ENCODE results near the gene BIN1.

The BIN1 gene

DNA sequence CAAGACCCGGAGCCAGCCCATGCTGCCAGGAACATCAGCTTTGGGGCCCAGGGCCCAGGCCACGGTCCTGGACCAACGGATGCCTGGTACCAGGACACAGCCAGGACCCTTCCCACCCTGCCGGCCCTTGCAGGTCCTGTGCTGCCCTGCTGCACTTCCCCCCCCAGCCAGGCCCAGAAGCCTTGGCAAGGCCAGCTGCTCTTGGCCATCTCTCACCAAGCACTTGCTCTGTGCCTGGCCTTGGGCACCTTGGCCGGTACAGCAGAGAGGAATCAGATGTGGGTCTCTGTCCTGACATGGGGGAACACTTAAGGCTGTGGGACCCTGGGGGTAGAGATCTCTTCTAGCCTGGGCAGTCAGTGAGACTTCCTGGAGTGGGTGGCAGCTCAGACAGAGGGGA, 28.9 kb downstream of the BIN1 start:
- no peak for DNase-seq (ENCODE audit: low read depth in 2 of 2, low spot score in 1 of 2)

DNA sequence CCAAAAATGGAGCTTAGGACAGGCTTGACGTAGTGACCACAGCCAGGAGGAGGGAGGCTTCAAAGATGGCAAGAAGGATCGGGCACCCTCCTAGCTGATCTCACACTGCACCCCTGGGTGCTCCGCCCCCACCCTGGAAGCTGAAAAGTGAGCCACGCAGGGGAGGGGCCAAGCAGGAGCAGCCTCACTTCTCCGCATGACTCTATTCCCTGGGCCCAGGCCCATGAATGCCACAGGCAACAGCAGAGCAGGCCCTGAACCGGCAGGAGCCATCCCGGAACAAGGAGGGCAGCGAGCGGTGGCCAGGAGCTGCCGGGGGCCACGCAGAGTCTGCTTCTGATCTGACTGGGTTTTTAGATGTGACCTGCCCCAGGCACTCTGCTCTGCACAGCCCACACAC, 30.0 kb downstream of the BIN1 start:
- DNase-seq (ENCODE audit: low read depth in 2 of 2, low spot score in 1 of 2): no peak

DNA sequence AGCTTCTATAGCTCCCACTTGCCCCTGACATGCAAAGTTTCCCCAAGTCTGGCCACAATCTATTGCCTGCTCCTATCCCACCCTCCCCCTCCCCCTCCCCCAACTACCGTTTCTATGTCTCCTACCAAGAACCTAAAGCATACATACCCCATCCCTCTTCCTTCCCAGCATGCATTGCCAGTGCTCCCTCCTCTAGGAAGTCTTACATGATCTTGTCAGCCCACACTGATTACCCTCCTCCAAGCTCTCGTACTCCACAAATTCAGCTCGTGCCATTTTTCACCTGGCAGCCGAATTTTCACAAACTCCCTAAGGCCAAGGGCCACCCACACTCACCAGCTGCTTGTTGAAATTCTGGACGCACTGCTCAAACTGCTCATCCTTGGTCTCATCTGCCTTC, 30.7 kb downstream of the BIN1 start:
- DNase-seq (ENCODE audit: low read depth in 2 of 2, low spot score in 1 of 2): no peak

DNA sequence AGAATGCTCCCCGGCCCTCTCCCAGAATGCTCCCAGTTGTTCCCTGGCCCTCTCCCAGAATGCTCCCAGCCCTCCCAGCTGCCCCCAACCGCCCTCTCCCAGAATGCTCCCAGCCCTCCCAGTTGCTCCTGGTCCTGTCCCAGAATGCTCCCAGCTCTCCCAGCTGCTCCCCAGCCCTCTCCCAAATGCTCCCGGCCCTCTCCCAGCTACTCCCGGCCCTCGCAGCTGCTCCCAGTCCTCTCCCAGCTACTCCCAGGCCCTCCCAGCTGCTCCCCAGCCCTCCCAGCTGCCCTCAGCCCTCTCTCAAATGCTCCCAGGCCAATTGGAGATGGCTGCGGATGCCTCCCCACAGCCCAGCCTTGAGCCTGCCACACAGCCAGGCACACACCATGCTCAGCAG, 31.1 kb downstream of the BIN1 start:
- DNase-seq (ENCODE audit: low read depth in 2 of 2, low spot score in 1 of 2): no peak

DNA sequence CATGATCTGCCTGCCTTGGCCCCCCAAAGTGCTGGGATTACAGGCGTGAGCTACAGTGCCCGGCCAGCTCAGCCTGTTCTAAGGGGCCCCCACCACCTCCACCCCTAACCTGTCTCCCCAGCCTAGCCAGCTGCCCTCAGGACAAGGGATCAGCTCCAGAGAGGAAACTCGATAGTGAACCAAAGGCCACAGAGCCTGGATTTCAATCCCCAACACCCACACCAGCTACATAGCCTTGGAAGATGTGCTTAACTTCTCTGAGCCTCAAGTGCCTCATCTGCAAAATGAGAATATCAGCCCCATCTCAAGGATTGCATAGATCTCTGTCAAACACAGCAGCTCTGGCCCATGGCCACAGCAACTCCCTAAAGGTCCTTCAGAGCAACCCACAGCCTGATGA, 32.0 kb downstream of the BIN1 start:
- no peak for DNase-seq (ENCODE audit: low read depth in 2 of 2, low spot score in 1 of 2)

DNA sequence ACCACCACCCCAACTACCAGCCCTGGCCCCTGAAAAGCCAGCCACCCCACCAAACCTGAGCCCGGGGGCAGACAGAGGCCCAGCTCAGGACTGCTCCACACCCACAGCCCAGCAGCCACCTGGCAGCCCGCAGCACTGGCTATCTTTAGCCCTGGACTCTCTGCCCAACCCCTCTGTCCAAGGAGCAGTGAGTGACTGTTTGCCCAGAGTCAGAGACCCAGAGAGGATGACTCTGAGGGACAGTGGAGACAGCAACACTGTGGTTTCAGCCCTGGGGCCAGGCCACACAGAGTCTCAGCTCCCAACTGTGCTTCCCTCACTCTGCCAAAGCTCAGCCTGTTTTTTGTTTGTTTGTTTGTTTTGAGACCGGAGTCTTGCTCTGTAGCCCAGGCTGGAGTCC, 32.6 kb downstream of the BIN1 start:
- DNase-seq (ENCODE audit: low read depth in 2 of 2, low spot score in 1 of 2): no peak

DNA sequence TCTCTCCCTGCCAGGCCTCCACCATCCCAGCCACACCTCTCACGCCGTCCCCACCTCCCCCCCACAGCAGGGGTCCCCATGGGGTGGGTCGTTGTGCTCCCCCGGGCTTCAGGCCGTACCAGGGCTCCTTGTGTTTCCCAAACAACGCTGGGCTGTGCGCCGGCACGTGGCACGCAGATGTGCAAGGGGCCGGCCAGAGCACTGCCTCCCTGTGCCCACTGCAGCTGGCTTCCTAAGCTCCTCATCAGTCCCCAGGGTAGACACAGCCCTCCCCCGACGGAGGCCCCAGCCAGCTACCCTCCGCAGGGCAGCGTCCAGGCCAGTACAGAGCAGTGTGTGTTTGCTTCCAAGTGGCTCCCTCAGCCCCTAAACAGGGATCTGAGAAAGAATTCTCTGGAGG, 34.0 kb downstream of the BIN1 start:
- no peak for DNase-seq (ENCODE audit: low read depth in 2 of 2, low spot score in 1 of 2)

DNA sequence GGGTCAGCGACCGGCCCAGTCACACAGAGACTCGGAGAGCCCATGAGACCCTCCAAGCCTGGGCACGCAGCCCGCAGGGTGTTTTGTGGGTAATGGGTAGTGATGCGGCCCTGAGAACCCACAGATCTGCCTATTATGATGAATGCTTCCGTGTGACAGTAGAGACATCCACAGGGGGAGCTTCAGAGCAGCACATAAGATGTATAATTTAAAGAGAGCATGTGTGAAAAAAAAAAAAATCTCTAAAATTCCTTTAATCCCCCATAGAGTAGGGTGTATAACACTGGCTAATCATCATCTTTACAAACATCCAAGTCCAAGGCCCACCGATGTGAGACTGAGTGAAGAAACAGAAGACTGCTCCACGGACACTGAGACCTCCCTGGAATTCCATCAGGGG, 34.6 kb downstream of the BIN1 start:
- no peak for DNase-seq (ENCODE audit: low read depth in 2 of 2, low spot score in 1 of 2)

DNA sequence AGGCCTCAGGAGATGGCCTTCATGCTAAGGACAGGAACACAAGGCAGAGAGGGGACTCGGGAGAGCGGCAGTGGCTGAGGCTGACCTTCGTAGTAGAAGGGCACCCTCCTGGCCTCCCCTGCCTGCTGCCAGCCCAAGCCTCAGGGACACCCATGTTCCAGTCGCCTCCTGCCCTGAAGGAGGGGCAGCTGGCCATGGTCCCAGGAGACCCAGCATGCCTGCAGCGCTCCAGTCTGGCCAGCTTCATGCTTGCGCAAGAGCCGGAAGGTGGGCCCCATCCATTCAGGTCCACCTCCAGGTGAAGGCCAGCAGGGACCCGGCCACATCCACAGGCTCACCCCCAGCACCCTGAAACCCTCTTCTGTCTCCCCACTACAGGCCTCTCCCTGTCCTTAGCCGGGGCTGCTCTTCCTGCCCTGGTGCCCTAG, 35.0 kb downstream of the BIN1 start:
- no peak for DNase-seq (ENCODE audit: low read depth in 2 of 2, low spot score in 1 of 2)

DNA sequence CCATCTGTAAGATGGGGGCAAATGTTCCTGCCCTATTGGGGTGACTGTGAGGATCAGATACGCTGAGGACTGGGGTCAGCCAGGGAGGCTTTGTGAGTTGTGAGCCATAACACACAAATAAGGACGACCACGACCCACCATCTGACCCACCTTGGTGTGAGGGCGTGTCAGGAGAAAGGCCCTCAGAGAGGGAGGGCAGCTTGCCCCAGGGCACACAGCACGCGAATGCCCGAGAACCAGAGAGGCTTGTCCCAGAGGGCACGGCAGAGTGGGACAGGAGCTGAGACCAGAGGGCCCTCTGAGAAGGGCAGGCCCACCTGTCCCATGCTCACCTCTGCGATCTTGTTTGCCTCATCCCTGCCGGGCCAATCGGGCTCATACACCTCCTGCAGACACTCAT, 36.7 kb downstream of the BIN1 start:
- no peak for DNase-seq (ENCODE audit: low read depth in 2 of 2, low spot score in 1 of 2)

DNA sequence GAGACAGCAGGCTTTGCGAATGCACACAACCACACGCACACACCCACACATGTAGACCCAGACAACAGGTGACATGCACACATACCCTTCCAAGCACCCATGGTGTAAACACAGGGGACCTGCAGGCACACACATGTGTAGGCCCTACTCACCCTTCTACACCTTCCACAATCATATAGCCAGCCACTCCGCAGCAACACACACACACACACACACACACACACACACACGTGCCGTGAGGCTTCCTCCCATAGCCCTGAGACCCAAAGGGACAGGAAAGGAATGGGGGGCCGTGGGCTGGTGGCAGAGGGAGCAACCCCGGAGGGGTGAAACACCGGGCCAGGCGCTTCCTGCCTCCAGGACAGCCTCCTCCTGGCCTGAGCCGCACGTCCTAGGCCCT, 37.4 kb downstream of the BIN1 start:
- DNase-seq (ENCODE audit: low read depth in 2 of 2, low spot score in 1 of 2): no peak

DNA sequence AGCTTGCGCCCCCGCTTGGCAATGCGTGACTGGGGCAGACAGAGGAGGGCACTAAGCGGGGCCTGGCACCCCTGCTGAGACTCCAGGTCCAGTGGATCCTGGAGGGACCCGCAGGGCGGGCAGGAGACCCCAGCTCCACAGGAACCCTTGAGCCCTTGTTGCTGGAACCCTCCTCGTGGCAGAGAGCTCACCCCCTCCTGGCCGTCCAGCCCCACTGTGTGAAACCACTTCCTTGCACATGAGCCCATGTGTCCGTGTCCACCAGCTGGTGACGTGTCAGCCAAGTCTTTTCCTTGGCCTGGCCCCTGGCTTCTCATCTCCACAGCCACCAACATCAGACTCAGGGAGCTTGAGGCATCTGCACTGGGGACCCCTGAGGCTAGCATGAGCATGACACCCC, 38.0 kb downstream of the BIN1 start:
- DNase-seq (ENCODE audit: low read depth in 2 of 2, low spot score in 1 of 2): no peak

DNA sequence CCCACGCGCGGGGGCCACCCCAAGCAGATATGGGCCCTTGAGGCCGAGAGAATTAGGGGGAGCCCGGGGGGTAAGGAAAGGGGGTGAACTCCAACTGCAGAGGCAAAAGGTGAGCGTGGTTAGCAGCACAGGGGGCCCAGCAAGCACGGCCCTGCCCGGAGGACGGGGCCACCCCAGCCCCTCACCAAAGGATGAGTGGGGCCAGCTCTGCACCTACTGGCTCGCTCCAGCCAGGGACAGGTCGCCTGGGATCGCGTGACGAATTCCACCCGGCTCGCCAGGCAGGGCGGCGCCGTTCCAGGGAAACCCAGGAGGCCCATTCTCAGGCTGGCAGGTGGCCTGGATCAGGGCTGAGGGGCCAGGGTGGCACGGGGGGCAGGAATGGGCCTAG, 38.6 kb downstream of the BIN1 start:
- no peak for DNase-seq (ENCODE audit: low read depth in 2 of 2, low spot score in 1 of 2)

DNA sequence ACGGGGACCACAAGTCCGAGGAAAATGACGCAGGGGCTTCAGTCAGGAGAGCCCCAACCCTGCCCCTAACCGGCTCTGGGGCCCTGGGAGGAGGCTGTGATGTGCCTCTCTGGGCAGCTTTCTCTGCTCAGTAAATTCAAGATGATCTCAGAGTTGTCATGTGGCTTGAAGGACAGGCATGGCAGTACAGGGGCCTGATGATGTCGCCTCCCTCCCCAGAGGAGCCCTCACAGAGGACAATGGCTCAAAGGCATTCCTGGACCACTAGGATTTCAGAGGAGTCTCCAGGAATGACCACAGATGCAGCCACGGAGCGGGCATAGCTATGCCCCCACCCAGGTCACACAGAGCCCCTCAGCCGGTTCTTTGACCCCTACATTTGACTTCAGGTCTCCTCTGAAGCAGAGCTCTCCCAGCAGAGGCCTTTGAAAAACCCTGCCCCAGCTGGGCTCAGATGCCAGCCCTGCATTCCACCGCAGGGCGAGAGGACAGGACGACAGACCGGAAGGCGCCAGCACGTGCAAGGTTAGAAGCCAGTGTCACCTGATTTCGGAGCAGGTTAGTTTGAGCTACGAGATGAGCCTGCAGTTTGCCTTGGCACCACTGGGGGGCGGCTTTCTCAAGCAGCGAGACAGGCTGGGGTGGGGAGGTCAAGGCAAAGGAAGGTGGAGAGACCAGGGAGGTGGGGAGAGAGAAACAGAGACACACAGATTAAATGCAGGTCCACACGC, 39.2 kb downstream of the BIN1 start:
- peak in 1 of 2 donors; percentile 36 for DNase-seq (ENCODE audit: low read depth in 2 of 2, low spot score in 1 of 2)

DNA sequence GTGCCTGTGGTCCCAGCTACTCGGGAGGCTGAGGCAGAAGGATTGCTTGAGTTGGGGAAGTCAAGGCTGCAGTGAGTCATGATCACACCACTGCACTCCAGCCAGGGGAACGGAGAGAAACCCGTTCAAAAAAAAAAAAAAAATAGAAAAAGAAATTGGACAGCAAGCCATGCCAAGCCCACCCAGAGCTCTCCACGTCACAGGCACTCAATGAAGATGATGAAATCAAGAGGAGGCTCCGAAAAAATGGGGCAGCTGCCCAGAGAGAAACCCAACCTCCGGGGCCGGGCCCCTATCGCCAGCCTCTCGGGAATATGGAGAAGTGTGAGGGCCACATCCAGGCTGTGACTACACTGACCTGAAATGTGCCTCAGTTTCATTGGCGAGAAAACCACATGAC, 40.0 kb downstream of the BIN1 start:
- DNase-seq (ENCODE audit: low read depth in 2 of 2, low spot score in 1 of 2): no peak

DNA sequence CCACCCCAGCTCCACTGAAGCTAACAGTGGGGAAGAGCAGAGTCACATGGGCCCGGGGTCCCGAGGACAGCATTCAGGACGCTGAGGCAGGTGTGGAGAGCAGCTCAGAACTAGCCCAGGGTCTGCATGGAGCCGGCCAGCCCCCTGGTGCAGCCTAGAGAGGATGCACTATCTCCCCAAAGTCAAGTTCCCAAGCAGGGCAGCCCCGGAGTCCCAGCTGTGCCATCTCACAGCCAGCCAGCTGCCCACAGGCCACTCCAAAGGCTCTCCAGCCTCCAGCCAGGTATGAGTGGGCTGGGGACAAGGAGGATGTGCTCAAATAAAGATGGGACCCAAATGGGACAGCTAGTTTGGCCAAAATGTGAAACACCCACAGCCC, 41.0 kb downstream of the BIN1 start:
- no peak for DNase-seq (ENCODE audit: low read depth in 2 of 2, low spot score in 1 of 2)

DNA sequence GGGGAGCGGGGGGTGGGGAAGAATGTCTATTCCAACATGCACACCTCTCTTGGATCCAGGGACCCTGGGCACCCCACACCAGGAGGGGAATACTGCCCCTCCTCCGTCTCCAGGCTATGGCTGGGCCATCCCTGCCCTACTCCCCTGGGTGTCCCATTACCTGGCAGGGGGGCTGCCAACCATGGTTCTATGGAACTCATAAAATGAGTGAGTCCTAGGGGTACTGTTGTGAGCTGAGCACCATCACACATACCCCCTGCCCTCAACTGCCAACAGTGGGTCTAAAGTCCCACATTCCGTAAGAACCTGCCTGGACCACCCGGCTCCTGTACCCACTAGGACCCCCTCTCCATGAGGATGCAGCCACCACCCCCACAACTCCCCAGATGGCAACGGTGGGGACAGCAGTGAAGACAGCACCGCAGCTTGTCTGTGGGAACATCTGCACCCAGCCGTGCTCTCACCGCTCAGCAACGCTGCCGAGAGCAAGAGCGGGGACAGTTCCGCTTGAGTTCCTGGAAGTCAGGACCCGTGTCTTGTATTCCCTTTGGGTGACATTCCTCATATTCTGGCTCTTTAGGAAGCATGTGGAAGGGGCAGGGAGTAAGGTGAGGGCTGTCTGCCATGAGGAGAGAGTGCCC, 41.5 kb downstream of the BIN1 start:
- DNase-seq (ENCODE audit: low read depth in 2 of 2, low spot score in 1 of 2): no peak

DNA sequence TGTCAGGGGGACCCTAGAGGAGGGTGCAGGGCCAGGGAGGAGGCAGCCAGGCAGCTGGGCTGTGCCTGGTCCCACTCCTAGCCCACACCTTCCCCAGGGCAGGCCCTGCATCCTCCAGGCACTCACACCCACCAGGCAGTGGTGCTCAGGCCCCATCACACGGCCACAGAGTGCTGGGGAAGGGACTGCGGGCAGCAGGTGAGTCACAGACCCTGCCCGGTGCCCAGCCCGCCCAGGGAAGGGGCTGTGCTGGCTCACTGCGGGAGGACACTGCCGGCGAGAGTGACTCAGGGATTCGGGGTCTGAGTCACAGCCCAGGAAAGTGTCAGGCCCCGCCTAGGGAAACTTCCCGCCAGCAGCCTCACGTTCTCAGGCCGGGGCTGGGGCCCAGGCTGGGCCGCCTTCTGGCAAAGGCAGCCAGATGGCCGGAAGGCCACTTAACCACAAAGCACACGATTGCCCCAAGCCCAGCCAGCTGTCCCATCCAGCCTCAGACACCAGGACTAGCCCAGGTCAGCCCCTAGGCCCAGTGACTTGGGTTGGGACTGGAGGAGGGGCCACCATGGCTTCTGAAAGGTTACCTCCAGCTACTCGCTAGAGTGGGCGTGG, 42.2 kb downstream of the BIN1 start:
- DNase-seq (ENCODE audit: low read depth in 2 of 2, low spot score in 1 of 2): peak; percentile 30 to 67

DNA sequence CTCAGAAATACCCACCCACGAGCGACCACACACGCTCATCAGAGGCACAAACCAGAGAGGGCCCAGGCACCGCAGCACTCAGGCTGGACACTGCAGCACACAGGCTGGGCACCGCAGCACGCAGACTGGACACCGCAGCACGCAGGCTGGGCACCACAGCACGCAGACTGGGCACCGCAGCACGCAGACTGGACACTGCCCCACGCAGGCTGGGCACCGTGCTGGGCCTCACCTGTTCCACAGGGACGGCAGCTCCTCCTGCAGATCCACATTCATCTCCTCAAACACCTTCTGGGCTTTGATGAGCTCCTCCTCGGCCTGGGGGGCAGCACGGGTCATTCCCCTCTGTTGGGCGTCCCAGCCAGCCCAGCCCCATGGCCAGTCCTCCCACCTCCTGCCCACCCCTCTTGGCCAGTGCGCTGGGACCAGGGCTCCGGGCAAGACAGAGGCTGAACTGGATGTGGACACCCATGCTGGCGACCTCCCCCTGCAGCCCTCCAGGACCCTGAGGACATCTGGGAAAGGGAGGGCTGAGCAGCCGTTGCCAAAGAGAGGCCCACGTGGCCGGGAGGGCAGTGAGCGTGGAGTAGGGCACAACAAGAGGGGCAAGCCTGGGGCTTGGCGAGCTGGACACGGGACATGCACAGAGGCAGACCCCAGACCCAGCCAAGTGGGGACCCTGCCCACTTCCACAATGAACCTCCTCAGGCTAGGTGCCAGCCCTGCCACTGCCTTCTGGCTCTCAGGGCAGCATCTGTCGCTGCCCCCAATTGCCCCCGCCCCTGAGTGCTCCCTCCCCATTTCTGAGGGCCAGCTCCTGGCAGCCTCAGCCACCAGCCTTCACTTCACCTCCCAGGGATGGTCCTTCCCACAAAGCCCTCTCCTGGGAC, 43.0 kb downstream of the BIN1 start:
- DNase-seq (ENCODE audit: low read depth in 2 of 2, low spot score in 1 of 2): no peak

DNA sequence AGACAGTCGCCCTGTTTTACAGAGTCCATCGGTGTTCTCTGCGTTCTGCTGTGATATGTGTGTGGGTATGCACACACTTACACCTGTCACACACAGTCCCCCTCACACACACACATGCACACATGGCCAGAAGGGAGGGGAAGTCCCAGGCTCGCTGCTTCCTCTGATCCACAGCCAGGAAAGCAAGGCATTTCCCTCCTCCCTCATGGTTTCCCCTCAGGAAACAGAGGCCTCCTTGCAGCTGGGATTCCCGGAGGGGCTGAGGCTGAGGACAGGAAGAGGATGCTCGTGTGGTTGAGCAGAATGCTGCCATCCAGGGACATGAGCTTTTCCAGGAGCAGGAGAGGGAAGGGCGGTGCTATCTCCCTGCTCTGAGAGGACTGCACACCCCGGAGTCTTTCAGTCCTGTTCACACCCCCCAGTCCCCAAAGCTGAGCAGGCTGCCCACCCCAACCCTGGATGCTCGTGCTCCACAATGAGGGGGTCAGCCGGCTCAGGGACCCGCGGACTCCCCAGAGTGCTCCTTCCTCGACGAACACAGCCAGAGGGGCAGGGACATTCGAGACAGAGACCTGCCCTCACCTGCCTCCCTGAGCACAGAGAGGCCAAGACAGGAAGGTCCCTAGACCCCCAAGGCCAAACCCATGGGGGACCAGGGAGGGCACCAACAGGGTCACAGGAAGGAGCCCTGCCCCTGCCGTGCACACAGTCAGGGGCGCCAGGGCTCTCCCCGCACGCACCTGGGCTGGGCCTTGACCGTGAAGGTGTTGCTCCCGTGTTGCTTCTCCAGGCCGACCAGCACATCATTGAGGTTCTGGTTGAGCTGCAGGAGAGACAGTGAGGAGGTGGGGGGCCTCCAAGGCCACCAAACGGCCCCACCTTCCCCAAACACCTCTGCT, 45.3 kb downstream of the BIN1 start:
- no peak for DNase-seq (ENCODE audit: low read depth in 2 of 2, low spot score in 1 of 2)
